HG02642 (cell line): ENCODE data around the gene SPATA9.

Experiments used
- ATAC-seq: cut with Tn5 transposase; IDR thresholded peaks from one replicate; pipeline ENCODE4 v1.9.1; 2021; ENCODE audit warnings: mild to moderate bottlenecking; ENCODE audit not compliant: unreplicated experiment, poor library complexity

SPATA9 gene

DNA sequence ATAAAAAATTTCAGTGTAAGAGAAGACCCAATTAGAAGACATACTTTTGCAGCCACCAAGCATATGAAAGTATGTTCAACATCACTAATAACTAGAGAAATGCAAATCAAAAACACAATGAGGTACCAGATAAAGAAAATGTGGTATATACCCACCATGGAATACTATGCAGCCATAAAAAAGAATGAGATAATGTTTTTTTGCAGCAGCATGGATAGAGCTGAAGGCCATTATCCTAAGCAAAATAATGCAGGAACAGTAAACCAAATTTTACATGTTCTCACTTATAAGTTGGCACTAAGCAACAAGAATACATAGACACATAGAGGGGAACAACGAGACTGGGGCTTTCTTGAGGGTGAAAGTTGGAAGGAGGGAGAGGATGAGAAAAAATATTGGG is 6.9 kb upstream of the SPATA9 start:
- no peak for ATAC-seq

GRCh38 chr5:95686651-95687050 is 3.9 kb upstream of the SPATA9 start:
- ATAC-seq, result no peak

DNA sequence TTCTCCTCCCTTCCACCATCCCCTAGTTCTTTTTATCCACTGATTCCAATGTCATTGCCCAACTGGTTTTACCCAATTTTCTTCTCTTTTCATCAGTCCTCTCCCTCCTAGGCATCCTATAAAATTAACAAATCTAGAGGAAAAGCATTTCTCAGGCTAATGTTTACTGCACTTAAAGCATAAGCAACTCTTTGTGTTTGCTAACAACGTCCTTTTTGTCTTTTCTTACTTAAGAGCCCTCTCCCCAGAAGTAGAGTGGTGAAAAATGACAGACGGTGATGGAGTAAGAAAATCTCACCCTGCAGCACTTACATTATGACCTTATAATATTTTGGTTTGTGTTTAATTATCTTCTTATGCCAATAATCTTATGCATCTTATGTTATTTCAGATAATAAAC is 1.6 kb upstream of the SPATA9 start:
- ATAC-seq, result no peak

DNA sequence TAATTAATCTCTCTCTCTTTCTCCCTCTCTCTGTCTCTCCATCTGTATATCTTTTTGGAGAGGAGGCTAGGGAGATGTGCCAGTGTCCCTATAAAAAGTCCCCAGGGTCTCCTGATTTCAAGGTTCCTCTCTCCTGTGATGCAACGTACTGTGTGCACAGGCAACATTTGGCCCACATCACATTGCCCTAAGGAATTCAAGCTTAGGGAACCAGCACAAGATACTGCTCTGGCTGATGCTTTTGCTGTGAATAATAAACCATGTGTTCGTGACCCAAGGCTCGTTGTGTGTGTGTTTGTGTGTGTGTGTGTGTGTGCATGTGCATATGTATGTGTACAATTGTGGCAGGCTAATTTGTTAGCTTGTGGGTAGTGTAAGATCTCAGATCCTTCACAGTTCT is 9.7 kb downstream of the SPATA9 start:
- ATAC-seq, result no peak

GRCh38 chr5:95672641-95673040 is 10.2 kb downstream of the SPATA9 start:
- no peak for ATAC-seq

DNA sequence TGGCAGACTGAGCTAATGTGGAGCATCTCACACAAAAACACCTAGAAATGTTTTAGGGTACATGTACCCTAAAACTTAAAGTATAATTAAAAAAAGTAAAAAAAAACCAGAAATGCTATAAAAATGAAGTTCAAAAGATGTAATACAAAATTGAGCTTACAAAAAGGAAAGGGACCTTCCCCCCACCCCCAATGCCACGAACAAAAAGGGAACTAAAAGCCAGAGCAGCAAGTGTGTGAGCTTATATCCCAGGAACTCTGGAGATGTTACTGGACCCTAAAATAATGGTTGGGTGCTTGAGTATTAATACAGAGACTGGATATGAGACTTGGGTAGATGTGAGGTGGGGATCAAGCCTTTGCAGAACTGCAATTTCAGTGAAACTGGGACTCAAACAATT is 11.0 kb downstream of the SPATA9 start:
- ATAC-seq, result no peak

DNA sequence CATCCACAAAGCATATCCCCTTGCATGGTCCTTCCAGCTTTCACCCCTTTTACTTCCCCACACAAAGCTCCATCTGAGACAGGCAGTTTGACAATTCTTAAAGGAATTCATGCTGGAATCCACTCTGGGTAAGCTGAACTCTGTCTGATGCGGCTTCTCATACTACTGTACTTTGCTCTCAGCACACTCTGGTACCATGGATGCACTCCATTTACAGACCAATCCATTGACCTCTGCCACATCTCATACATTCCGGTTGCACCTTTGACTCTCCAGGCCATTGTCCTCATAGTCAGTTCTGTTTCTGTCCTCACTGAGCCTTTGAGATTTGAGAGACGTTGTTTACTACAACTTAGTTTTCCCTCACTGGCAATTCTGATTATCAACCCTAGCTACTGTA is 12.2 kb downstream of the SPATA9 start:
- no peak for ATAC-seq

GRCh38 chr5:95669985-95670384 is 12.8 kb downstream of the SPATA9 start:
- ATAC-seq, result no peak

DNA sequence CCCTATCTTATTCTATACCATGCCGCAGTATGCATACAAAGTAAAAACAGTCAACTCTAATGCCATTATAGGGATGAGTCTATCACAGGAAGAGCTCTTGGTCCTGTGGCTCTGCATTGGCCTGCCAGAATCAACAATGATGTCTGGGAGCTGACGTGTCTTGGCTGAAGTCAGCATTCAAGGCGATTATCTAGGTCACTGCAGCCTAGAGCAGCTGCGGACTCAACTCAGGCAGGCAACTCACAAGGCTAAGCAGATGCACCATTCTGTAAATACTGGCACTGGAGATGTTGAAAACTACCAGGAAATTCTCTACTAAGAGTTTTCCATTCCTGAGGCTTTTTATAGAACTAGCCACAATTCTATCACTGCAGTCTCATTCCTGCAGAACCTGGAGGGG is 13.3 kb downstream of the SPATA9 start:
- ATAC-seq, result no peak

- no peak for ATAC-seq
Measured at GRCh38 chr5:95668728-95669127, 14.1 kb downstream of the SPATA9 start.

DNA sequence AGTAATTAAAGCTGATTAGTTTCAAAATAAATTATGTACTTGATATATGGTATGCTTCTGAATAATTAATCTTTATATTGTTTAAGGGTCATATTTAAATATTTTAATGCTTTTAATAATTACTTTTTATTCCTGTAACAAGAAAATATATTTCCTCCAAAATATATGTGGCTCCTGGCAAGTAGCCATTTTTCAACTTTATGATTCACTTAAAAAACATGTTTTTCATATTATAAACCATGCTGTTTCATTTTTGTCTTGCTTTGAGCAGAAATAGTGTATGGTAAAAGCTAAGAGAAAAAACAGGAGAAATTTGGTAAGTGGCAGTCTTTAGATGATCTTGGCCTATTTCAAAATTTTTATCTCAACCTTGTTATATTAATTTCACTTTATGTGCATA is 14.6 kb downstream of the SPATA9 start:
- no peak for ATAC-seq

- ATAC-seq, result no peak
Measured at GRCh38 chr5:95667678-95668077, 15.1 kb downstream of the SPATA9 start.

DNA sequence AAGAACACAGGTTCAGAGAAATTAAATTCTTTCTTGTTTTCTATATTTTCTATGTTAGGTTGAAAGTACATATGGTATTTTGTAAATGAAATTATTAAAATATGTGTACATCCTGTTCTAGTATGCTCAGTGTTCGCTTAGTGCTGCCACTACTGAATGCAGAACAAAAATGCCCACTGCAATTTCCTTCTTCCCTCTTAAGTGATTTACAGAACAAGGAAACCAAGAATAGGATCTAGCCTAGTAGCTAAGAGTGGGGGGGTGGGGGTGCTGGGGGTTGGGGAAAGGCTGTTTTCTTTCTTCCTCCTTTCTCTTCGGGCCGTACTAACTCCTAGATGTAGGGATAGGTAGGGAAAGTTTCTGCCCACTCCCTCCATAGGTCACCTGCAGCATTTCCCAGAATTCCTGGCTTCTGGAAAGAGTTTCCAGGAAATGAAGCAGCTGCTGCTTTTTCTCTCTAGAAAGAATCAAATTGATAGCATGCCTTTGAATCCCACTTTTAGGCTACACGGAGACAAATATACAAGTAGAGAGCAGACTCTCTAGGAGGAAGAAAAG is 15.7 kb downstream of the SPATA9 start:
- no peak for ATAC-seq

GRCh38 chr5:95664204-95664786 is 18.5 kb downstream of the SPATA9 start:
- ATAC-seq, result no peak

DNA sequence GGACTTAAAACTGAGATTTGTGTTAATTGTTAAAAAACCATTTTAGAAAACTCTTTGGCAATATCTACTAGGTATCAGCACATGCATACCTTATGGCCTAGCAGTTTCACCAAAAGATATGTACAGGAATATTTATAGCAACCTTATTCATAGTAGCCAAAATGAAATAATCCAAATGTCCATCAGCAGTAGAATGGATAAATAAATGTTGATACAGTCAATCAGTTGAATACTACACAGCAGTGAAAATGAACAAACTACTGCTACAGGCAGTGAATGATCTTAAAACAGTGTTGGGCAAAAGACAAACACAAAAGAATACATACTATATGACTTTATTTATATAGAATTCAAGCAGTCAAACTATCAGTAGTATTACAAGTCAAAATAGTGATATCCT is 19.8 kb downstream of the SPATA9 start:
- no peak for ATAC-seq

- no peak for ATAC-seq
Measured at GRCh38 chr5:95660060-95660459, 22.7 kb downstream of the SPATA9 start.

DNA sequence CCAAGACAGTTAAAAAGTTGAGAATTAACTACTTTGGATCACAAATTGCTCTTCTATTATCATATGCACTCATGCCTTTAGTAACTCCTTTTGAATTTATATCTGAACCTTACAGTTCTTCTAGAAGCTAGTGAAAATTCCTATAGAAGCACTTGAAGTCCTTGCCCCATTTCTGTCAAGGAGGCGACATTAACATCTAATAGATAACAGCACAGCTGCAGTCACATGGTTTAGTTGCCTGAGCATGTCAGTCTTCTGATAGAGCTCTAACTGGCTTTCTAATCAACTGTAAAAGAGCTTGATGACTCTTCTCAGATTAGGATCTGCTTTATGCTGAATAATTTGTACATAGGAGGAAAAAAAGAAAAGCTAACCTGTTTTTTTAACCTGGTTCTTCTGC is 27.2 kb downstream of the SPATA9 start:
- ATAC-seq, result no peak

DNA sequence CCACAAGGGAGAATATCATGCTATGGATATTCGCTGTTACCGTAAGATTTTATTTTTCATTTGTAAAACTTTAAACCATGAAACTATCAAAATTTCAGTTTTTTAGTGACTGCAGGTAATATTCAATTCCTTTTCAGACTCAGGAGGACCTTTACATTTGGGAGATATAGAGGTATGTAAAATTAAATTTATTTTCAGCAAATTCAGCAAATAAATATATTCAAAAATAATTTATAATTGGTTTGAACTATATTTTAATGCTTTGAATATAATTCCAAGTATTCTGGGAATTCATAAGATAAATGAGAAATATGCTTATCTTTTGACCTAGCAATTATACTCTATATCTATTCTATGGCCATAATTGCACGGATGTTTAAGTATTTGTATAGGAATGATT is 28.6 kb downstream of the SPATA9 start:
- no peak for ATAC-seq

DNA sequence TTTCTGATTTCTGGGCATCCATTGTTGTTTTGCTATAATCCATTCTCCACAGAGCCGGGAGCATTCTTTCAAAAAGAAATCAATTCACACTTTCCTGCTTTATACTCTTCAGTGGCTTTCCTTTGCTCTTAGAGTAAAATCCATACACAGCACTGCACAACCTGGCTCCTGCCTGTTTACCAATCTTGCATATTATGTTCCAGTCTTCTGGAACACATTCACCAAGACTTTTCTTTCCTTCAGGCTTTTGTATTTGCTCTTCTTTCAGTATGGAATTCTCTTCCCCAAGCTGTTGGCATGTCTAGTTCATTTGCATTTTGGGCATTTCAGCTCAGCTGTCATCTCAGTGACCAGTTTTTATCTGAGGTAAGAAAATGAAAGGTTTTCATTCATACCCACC is 29.9 kb downstream of the SPATA9 start:
- no peak for ATAC-seq

DNA sequence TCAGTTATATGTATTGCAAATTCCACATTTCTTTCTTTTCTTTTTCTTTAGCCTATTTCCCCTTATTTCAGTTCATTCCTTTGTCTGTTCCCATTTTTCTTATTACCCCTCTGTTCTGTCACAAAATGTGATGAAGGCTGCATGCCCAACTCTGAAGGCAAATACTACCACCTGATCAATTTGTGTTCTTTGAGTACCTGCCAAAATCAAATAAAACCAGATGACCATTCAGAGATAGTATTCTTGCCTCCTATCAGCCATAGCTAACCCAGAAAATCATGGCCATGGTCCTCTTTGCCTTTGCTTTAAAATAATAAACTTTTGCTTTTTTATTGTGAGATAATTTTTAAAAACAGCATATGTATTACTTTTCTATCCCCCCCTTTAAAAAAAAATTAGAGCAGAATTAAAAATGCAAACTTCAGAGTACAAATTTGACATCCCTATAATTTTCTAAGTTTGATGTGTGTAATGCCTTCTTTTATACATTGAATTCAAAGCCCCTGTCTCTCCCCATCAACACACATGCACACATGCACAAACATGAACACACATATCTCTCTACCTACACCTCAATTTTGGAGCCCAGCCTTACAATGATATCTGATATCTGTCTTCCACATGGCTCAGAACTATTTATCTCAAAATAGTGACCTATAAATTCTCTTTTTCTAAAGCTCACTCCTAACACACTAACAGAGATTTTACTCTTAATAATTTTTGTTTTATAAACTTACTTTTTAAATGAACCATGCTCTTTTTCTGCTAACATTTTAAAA is 32.8 kb downstream of the SPATA9 start:
- no peak for ATAC-seq

DNA sequence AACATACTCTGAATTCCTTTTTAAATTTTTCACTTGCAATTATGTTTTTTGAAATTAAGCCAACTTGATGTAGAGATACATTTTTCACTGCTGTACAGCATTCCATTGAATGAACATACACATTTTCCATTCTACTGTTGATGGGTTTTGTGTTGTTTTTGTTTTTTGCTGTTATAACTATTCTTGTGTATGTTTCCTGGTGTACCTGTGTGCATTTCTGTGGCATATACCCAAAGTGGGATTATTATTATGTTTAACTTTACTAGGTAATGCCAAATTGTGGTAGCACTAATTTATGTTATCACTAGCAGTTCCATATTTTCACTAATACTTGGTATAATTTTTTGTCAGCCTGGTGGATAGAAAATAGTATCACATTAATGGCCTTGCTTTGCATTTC is 33.5 kb downstream of the SPATA9 start:
- no peak for ATAC-seq
